Activated B cell treated with CpG ODN at 0.5 μM for 24 hours (primary cell): ENCODE data around the gene SRGAP1. TPM values are rescaled to one million over a fixed set of nuclear protein-coding genes. Genes with fewer than 3 reads are reported as not detected.
"Not testable (repeated sequence)": the region's sequence is repeated elsewhere in the genome, so short reads cannot be mapped to it uniquely, and the experiment has no call there.

Experiments used
- ATAC-seq: fragments of 200-7000 bp; cut with Tn5 transposase; one replicate; pipeline ENCODE4 v1.10.0; 2021; ENCODE audit warnings: low read depth, mild to moderate bottlenecking, moderate library complexity
- CTCF ChIA-PET: fragments of 350-600 bp; sonication (Branson Sonifier 250); formaldehyde crosslinking; loops from one replicate; lab custom pipeline; 2021; ENCODE audit warnings: antibody characterized with exemption; lab: Charles Lee
- POLR2A ChIA-PET: fragments of 350-600 bp; sonication (Branson Sonifier 250); formaldehyde crosslinking; loops from one replicate; lab custom pipeline; 2021; ENCODE audit warnings: antibody characterized with exemption; lab: Charles Lee
- DNase-seq: peaks from one replicate; pipeline ENCODE4 v3.0.0; 2022
- H3K27ac Mint-ChIP-seq: one replicate; pipeline ENCODE4 v1.8.0; 2020; ENCODE audit warnings: mixed read lengths
- H3K27me3 Mint-ChIP-seq: one replicate; pipeline ENCODE4 v1.8.0; 2021; ENCODE audit warnings: mixed read lengths
- H3K36me3 Mint-ChIP-seq: one replicate; pipeline ENCODE4 v1.8.0; 2021; ENCODE audit warnings: low read depth, mixed read lengths
- H3K4me1 Mint-ChIP-seq: one replicate; pipeline ENCODE4 v1.8.0; 2021; ENCODE audit warnings: mixed read lengths
- H3K4me3 Mint-ChIP-seq: one replicate; pipeline ENCODE4 v1.8.0; 2020; ENCODE audit warnings: mild to moderate bottlenecking, mixed read lengths
- H3K9me3 Mint-ChIP-seq: one replicate; pipeline ENCODE4 v1.8.0; 2020; ENCODE audit warnings: mixed read lengths
- intact Hi-C: fragments of 100-400 bp; cut with micrococcal nuclease; formaldehyde crosslinking; loops from one replicate; pipeline ENCODE4 v1.15.1; 2024
- total RNA-seq: library from RNA; stranded (reverse); gene quantifications from 2 replicates; pipeline ENCODE4 v1.2.3, GENCODE V29; 2022
- TF ChIP-seq, protein P1 (sequence below): fragments of 200-600 bp; IDR thresholded peaks from one replicate; pipeline ENCODE4 v1.8.0; 2022; ENCODE audit warnings: antibody characterized with exemption, mild to moderate bottlenecking

SRGAP1 gene
- total RNA-seq, 1 donor from 2014 or later = 1.1 TPM

DNA sequence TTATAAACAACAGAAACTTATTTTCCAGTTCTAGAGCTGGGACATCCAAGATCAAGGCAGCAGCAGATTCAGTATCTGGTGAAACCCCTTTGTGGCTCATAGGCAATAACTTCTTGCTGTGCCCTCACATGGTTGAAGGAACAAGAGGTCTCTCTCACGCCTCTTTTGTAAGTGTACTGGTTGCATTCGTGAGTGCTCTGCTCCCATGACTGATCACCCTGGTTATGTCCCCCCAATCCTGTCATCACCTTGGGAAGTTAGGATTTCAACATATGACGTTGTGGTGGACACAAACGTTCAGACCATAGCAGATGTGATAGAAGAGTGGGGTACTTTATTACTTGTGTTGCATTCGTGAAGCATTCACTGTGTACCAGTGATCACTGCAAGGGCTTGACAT is 184.0 kb downstream of the SRGAP1 start:
- Mint-ChIP-seq H3K4me3 (no peak overlapping the region), H3K36me3 (no peaks in the 10 kb centered on the region), H3K27ac (no peak overlapping the region), H3K27me3 (no peaks in the 10 kb centered on the region), H3K4me1 (no peaks in the 10 kb centered on the region), H3K9me3 (peaks cover 2% of the 10 kb centered on the region)
- intact Hi-C loops = no loop called here
- ATAC-seq (no peak), DNase-seq (no peak)
- CTCF ChIA-PET = no interaction called here
- TF ChIP-seq, protein P1, sequence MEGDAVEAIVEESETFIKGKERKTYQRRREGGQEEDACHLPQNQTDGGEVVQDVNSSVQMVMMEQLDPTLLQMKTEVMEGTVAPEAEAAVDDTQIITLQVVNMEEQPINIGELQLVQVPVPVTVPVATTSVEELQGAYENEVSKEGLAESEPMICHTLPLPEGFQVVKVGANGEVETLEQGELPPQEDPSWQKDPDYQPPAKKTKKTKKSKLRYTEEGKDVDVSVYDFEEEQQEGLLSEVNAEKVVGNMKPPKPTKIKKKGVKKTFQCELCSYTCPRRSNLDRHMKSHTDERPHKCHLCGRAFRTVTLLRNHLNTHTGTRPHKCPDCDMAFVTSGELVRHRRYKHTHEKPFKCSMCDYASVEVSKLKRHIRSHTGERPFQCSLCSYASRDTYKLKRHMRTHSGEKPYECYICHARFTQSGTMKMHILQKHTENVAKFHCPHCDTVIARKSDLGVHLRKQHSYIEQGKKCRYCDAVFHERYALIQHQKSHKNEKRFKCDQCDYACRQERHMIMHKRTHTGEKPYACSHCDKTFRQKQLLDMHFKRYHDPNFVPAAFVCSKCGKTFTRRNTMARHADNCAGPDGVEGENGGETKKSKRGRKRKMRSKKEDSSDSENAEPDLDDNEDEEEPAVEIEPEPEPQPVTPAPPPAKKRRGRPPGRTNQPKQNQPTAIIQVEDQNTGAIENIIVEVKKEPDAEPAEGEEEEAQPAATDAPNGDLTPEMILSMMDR = no peak
- POLR2A ChIA-PET = no interaction called here

DNA sequence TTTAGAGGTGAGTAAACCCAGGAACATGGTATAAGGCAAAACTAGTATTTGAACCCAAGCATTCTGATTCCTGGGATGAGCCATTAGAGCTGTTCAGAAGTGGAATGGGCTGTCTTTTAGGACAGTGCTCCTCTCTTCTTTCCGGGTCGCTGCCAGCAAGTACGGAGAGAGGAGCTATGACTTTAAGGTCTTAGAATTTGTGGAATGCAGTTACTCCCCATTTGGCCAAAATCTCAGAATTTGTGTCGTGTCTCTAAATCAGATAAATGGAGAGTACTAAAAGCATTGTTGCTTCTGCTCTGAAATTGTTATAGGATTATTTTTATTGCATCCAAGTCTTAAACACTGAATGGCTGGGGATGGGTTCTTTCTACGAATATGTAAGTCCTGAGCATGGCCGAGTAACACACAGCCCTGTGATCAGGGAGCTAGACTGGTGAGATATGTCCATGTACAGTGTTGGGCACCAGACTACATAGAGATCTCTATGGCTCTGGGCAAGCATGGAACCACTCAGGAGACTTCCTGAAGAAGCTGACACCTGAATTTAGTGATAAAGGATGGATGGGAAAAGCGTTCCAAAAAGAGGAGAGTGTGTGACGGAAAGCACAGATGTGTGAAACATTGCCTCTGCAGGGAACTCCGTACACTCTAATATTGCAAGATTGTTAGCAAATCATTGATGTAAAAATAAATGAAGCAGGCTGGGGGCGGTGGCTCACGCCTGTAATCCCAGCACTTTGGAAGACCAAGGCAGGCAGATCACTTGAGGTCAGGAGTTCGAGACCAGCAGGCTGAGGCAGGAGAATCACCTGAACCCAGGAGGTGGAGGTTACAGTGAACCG is 184.7 kb downstream of the SRGAP1 start:
- Mint-ChIP-seq H3K4me3 (no peak overlapping the region), H3K4me1 (no peaks in the 10 kb centered on the region), H3K27ac (no peak overlapping the region), H3K9me3 (peaks cover 2% of the 10 kb centered on the region), H3K27me3 (no peaks in the 10 kb centered on the region), H3K36me3 (no peaks in the 10 kb centered on the region)
- intact Hi-C loops = no loop called here
- POLR2A ChIA-PET = no interaction called here
- TF ChIP-seq, protein P1 = no peak
- no peak for DNase-seq
- CTCF ChIA-PET = no interaction called here
- ATAC-seq = no peak

DNA sequence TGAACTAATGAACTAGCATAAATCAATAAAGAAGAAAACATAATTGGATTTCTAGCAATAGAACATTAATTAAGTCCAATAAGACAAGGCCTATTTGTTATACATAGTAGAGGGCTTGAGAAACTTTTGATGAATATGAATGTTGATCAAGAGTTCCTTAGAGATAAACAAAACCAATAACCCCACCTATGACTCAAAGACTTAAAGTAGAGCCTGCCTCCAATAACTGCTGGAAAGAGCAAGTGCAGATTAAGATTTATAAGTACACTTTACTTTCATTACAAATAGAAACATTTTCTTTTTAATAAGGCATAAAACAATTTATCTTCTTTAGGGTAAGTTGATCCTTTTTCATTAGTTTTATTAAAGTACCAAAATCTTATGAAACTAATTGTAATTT is 185.7 kb downstream of the SRGAP1 start:
- no peak for ATAC-seq
- DNase-seq = no peak
- intact Hi-C loops = no loop called here
- ChIA-PET POLR2A (no interaction called here), CTCF (no interaction called here)
- no peaks in the 10 kb centered on the region for H3K36me3 Mint-ChIP-seq
- H3K27me3 Mint-ChIP-seq = no peaks in the 10 kb centered on the region
- no peaks in the 10 kb centered on the region for H3K4me1 Mint-ChIP-seq
- no peak overlapping the region for H3K27ac Mint-ChIP-seq
- H3K9me3 Mint-ChIP-seq = peaks cover 2% of the 10 kb centered on the region
- TF ChIP-seq, protein P1 = no peak
- H3K4me3 Mint-ChIP-seq = no peak overlapping the region

DNA sequence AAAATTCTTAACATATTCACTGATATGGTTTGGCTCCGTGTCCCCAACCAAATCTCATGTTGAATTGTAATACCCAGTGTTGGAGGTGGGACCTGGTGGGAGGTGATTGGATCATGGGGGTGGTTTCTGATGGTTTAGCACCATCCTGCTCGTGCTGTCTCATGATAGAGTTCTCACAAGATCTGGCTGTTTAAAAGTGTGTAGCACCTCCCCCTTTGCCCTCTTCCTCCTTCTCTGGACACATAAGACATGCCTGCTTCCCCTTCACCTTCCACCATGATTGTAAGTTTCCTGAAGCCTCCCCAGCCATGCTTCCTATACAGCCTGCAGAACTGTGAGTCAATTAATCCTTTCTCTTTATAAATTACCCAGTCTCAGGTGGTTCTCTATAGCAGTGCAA is 189.6 kb downstream of the SRGAP1 start:
- H3K27me3 Mint-ChIP-seq, DNase-seq, POLR2A ChIA-PET, H3K9me3 Mint-ChIP-seq, H3K27ac Mint-ChIP-seq, H3K4me1 Mint-ChIP-seq, H3K4me3 Mint-ChIP-seq, ATAC-seq, intact Hi-C loops, H3K36me3 Mint-ChIP-seq, CTCF ChIA-PET: not testable (repeated sequence)

DNA sequence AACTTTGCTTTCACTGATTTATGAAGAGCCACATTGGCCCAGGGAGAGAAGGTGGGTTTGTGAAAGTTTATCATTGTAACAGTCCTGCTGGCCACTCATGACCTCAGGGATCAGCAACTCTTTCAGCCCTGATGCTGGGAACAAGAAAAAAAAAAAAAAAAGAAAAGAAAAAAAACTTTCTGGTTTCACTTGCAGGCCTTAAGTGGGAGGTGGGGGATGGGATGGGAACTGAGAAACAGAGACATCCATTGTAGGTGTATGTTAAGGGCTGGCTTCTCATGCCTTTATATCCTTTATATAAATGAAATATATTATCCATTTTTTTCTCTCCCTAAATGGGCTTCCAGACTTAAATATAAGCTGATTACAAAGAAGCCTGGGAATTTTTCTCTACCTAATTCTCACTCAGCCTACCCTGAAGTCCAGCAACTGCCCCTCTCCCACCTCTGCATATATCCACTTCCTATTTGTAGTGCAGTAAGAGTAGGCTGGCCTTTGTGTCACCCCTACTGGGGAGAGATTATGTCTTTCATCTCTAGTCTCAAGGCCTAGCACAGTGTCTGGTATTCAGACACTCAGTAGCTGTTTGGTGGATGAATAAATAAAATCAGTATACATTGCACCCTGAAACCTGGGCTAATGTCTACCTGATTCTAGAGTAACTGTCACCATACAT is 190.5 kb downstream of the SRGAP1 start:
- DNase-seq (no peak), ATAC-seq (no peak)
- CTCF ChIA-PET = no interaction called here
- no peaks in the 10 kb centered on the region for H3K4me1 Mint-ChIP-seq
- peaks cover 2% of the 10 kb centered on the region for H3K9me3 Mint-ChIP-seq
- H3K27me3 Mint-ChIP-seq = no peaks in the 10 kb centered on the region
- H3K4me3 Mint-ChIP-seq = no peak overlapping the region
- POLR2A ChIA-PET = no interaction called here
- TF ChIP-seq, protein P1 = no peak
- no peaks in the 10 kb centered on the region for H3K36me3 Mint-ChIP-seq
- intact Hi-C loops = no loop called here
- H3K27ac Mint-ChIP-seq = no peak overlapping the region
